LNCaP clone FGC (cell line): ENCODE results near the gene XRCC4.

Source experiments
- DNase-seq: peaks from one replicate; pipeline ENCODE4 v3.0.0-alpha.2; 2011; ENCODE audit warnings: low read depth
- H3K4me3 ChIP-seq: 2 replicates; pipeline ENCODE4 v1.5.1; 2011; ENCODE audit warnings: mild to moderate bottlenecking, low read depth, low read length, control low read depth
- TF ChIP-seq, protein P1 (sequence below): IDR thresholded peaks from 2 replicates; pipeline ENCODE4 v1.5.1; 2012; ENCODE audit warnings: mild to moderate bottlenecking; ENCODE audit not compliant: control insufficient read depth, insufficient read depth; ENCODE audit errors: extremely low read depth

XRCC4 gene

DNA sequence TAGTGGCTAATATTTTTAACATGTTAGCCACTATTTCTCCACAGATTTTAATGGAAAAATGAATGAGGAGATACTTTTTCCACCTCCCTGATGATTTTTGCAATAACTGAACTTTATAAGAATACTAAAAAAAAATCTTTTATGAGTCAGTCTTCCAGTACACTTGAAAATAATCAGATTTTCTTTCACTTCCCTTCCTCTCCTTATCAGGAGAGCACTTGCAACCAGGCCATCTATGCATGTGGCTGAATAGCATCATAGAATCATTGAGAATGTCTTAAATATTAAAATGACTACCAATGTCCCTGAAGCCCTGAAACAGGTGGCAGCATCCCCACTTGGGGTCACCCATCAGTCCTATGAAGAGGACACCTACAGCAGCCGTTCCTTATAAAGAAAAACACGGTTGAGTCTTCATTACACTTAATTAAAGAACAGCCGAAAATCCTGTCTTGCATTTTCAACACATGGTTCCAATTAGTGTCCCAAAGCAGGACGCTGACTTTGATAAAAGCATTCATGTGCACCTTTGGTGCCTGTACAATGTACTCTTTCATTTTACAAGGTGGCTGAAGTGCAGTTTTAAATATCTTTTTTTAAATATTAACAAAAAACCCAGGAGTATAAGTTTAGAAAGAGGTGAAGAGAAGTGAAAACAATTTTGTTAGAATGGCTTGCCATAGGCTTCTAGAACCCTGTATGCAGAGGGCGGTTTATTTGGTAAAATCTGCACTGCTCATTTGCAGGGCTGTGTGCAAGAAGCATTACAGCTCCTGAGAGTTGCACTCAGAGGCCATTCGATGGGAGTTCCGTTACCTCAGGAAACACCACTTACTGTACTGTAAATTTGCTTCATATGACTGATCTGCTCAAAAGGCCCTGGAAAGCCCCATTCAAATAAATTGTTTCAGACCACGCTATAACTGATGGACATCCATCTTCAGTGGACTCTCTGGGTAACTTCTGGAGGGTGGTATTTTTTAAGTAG, 287.3 kb downstream of the XRCC4 start:
- no peak overlapping the region for H3K4me3 ChIP-seq
- DNase-seq, result no peak
- TF ChIP-seq, protein P1, sequence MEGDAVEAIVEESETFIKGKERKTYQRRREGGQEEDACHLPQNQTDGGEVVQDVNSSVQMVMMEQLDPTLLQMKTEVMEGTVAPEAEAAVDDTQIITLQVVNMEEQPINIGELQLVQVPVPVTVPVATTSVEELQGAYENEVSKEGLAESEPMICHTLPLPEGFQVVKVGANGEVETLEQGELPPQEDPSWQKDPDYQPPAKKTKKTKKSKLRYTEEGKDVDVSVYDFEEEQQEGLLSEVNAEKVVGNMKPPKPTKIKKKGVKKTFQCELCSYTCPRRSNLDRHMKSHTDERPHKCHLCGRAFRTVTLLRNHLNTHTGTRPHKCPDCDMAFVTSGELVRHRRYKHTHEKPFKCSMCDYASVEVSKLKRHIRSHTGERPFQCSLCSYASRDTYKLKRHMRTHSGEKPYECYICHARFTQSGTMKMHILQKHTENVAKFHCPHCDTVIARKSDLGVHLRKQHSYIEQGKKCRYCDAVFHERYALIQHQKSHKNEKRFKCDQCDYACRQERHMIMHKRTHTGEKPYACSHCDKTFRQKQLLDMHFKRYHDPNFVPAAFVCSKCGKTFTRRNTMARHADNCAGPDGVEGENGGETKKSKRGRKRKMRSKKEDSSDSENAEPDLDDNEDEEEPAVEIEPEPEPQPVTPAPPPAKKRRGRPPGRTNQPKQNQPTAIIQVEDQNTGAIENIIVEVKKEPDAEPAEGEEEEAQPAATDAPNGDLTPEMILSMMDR, result no peak

DNA sequence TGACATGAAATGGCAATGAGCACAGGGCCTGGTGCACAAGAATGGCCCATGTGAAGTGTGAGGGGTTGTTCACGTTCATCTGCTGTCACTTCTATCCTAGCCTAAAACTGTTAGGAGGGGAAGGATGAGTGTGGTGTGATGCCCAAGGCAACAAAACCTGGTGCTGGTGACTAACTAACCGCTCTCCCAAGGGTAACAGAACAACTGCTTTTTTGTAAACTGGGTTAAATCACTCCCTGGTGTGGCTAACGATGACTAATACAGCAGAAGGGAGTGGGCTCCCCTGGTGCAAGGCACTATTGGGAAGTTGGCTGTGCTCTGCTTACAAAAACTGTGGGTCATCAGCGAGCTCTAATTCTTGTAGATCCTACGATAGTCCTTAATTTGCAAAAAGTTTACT, 291.0 kb downstream of the XRCC4 start:
- no peak overlapping the region for H3K4me3 ChIP-seq
- TF ChIP-seq, protein P1, result no peak
- no peak for DNase-seq

GRCh38 chr5:83368835-83369234, 291.5 kb downstream of the XRCC4 start:
- TF ChIP-seq, protein P1, result no peak
- no peak overlapping the region for H3K4me3 ChIP-seq
- DNase-seq, result no peak

DNA sequence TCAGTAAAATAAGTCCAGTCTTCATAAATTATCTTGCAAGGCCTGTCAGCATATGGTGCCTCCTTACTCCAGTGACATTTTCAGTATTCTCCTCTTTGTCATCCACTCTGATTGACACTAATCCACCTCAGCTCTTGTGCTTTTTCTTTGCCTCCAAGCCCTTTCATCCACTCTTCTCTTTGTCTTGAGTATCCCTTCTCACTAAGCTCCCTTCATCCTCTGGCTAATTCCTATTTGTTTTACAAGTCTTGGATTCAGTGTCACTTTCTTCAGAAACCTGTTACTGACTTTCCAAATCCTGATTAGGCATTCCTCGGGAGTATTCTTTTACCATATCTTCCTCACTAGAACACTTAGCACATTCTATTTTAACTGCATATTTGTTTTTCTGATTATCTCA, 293.6 kb downstream of the XRCC4 start:
- no peak for DNase-seq
- TF ChIP-seq, protein P1, result no peak
- no peak overlapping the region for H3K4me3 ChIP-seq

DNA sequence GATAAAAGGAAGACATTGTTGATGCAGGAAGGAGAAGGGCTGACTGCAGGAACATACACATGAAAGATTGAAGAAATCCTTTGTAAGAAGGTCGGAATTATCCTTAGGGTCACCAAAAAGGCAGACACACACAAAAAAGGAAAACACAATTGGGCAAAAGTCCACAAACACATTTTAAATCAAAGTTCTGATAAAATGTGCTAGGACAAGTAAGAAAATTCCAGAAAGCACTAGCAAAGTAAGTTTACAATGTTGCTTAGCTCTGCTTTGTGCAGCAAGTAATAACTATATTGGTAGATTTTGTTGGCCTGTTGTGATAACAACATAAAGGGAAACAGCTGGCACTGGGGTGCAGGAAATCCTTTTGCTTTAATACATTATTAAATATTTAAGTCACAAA, 294.4 kb downstream of the XRCC4 start:
- no peak for DNase-seq
- TF ChIP-seq, protein P1, result no peak
- H3K4me3 ChIP-seq, result no peak overlapping the region

DNA sequence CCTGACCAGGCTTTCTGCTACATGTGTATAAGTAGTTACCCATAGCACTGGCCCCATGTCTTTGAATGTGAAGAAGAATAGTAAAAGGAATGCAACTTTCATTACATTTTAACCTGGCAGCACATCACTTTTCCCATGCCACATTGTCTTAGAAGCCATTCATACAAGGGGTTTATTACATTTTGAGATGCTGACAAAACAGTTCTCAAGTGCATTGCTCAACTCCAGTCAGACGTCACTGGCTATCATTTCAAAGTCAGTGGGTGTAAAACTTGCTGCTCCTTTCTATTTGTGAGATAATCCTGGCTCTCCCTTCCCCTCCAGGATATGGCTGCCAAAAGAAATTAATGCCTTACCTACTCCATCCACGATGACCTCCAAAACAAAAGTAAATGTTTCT, 297.2 kb downstream of the XRCC4 start:
- TF ChIP-seq, protein P1, result no peak
- no peak overlapping the region for H3K4me3 ChIP-seq
- DNase-seq, result no peak
